Bronchial epithelial cell (primary cell): Measurements from ENCODE around the gene LACC1. TPM values are rescaled to one million over a fixed set of nuclear protein-coding genes. Genes with fewer than 3 reads are reported as not detected.

Experiments used
- DNase-seq: peaks from one replicate; pipeline ENCODE4 v3.0.0-alpha.2; 2010; ENCODE audit warnings: low read depth
- FAIRE-seq: peaks from 2 replicates; lab custom pipeline; 2011; peaks lifted over from hg19 to GRCh38; lab: Jason Lieb, UNC
- H3K27me3 ChIP-seq: 2 replicates; pipeline ENCODE4 v1.5.1; 2011; ENCODE audit warnings: low read length; ENCODE audit not compliant: control insufficient read depth, insufficient read depth
- H3K36me3 ChIP-seq: 2 replicates; pipeline ENCODE4 v1.5.1; 2011; ENCODE audit warnings: low read length; ENCODE audit not compliant: control insufficient read depth, insufficient read depth
- H3K4me3 ChIP-seq: 2 replicates; pipeline ENCODE4 v1.5.1; 2011; ENCODE audit warnings: mild to moderate bottlenecking, low read depth, low read length, control low read depth
- total RNA-seq: library from RNA; depleted of rRNA; stranded (reverse); fragments of >200 nt; gene quantifications from 2 replicates; pipeline ENCODE4 v1.2.1, GENCODE V29; 2014
- TF ChIP-seq, protein P1 (sequence below): IDR thresholded peaks from 2 replicates; pipeline ENCODE4 v1.5.1; 2011; ENCODE audit warnings: mild to moderate bottlenecking, moderate library complexity, low read length, control low read depth, inconsistent platforms; ENCODE audit not compliant: insufficient read depth, severe bottlenecking

Gene LACC1
- total RNA-seq, 1 donor from 2014 or later, result 6.1 TPM

DNA sequence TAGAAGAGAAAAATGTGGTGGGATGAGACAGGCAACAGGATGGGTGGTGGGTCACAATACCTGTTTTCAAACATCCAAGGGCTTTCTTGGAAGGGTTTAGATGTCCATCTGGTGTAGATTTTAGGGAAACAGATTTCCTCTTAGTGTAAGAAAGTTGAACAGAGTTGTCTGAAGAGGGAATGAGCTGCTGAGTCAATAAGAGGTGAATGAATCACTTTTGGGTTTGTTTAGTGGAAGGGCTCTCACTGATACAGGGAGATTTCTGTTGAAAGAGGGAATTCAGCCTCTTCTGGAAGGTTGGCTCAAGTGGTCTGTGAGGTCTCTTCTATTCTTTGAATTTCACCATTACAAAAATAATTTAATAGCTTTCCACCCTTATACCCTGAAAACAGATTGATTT, 54.6 kb downstream of the LACC1 start:
- TF ChIP-seq, protein P1, sequence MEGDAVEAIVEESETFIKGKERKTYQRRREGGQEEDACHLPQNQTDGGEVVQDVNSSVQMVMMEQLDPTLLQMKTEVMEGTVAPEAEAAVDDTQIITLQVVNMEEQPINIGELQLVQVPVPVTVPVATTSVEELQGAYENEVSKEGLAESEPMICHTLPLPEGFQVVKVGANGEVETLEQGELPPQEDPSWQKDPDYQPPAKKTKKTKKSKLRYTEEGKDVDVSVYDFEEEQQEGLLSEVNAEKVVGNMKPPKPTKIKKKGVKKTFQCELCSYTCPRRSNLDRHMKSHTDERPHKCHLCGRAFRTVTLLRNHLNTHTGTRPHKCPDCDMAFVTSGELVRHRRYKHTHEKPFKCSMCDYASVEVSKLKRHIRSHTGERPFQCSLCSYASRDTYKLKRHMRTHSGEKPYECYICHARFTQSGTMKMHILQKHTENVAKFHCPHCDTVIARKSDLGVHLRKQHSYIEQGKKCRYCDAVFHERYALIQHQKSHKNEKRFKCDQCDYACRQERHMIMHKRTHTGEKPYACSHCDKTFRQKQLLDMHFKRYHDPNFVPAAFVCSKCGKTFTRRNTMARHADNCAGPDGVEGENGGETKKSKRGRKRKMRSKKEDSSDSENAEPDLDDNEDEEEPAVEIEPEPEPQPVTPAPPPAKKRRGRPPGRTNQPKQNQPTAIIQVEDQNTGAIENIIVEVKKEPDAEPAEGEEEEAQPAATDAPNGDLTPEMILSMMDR, result no peak
- H3K27me3 ChIP-seq, result no peaks in the 10 kb centered on the region
- DNase-seq (peak; percentile 53), FAIRE-seq (no peak)
- H3K36me3 ChIP-seq, result no peaks in the 10 kb centered on the region
- H3K4me3 ChIP-seq, result no peak overlapping the region

DNA sequence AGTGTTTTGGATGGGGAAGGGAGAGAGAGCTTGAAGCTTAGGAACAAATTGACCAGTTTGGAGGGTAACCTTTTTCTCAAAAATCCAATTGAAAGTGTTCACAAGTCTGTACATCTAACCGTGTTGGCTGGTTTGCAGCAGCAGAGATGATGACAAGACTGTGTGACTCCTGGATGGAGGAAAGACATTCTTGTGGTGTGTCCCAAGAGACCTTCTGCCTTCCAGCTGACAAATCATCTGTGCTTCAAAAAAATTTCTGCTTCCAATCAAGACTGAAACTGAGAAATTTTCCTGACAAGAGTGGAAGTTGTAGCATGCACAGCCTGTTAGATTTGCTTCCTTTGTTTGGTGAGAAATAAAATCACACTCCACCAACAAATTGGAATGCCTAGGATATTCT, 56.2 kb downstream of the LACC1 start:
- Histone ChIP-seq H3K4me3 (no peak overlapping the region), H3K27me3 (no peaks in the 10 kb centered on the region), H3K36me3 (no peaks in the 10 kb centered on the region)
- DNase-seq (no peak), FAIRE-seq (peak; percentile 88)
- TF ChIP-seq, protein P1, result no peak

DNA sequence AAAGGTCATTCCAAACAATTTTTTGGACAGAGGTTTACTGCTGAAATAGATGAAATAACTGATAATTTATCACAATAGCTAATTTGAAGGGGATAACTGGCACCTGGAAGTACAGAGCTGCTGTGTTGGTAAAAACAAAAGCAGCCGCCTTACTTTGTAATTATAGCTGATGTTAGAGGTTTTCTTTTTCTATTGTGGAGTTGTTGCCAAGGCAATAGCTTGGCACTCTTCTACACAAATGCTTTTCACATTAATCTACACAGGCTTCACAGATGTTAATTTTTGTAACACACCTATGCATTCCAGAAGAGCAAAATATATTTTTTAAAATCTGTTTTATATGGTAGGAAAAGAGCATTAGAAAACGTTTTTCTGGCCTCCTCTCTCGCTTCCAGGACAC, 56.9 kb downstream of the LACC1 start:
- Histone ChIP-seq H3K4me3 (no peak overlapping the region), H3K36me3 (no peaks in the 10 kb centered on the region), H3K27me3 (peaks cover 1% of the 10 kb centered on the region)
- FAIRE-seq, result no peak
- TF ChIP-seq, protein P1, result no peak
- DNase-seq, result no peak

DNA sequence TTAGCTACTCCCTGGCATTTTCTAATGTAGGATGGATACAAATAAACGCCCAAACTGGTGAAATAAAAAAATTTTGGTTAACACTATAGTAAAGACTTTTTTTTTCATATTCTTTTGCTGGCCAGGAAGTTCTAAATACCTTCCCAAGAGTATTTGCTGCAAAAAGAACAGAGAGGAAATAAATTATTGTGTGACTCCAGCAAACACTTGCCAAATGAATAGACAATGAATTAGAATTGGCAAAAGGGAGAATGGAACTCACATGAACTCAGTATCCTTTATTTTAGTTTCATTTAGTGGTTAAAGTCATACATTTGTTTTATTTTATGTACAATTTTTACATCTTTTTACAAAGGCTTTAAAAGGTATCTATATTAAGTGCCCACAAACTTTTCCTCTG, 58.1 kb downstream of the LACC1 start:
- no peaks in the 10 kb centered on the region for H3K36me3 ChIP-seq
- peaks cover 1% of the 10 kb centered on the region for H3K27me3 ChIP-seq
- TF ChIP-seq, protein P1, result no peak
- DNase-seq, result no peak
- H3K4me3 ChIP-seq, result no peak overlapping the region
- FAIRE-seq, result no peak

DNA sequence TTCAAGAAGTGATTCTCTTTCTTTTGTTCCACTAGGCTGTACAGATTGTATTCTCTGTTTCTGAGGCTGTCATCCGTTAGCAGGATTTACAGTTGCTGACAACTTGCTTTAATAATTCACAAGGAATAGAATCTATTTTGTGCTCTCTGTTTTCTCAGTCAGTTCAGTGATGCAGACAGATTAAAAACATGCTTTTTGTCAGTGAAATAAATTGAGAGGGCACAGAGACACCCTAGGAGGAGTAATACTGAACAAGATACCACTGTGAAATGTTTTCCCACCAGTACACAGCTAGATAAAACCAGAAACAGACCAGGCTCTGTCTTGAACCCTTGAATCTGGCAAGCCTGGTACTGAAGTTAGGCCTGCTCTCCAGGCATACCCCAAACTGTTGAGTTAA, 58.7 kb downstream of the LACC1 start:
- no peaks in the 10 kb centered on the region for H3K36me3 ChIP-seq
- DNase-seq (no peak), FAIRE-seq (no peak)
- TF ChIP-seq, protein P1, result no peak
- H3K27me3 ChIP-seq, result peaks cover 1% of the 10 kb centered on the region
- H3K4me3 ChIP-seq, result no peak overlapping the region

DNA sequence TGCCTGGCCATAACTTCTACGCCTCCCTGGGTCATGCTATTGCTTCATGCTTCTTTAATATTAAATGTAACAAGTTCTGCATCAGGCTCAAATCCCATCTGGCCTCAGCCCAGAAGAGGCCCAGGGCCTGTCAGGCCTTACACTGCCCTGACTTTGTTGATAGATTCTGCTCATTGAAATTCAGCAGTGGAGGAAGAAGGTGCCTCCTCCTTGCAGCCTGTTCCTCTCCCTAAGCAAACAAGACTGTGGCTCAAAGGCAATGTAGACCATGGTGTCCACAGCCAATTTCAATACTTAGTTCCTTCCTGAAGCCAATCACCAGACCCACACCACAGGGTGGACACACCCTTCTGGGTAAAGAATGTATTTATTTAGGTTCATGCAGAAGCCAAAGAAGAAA, 59.4 kb downstream of the LACC1 start:
- Histone ChIP-seq H3K4me3 (no peak overlapping the region), H3K27me3 (peaks cover 1% of the 10 kb centered on the region), H3K36me3 (no peaks in the 10 kb centered on the region)
- DNase-seq, result no peak
- TF ChIP-seq, protein P1, result no peak
- no peak for FAIRE-seq
